GM23248 (cell line): ENCODE measurements around the gene SLC9C1. TPM values are rescaled to one million over a fixed set of nuclear protein-coding genes. Genes with fewer than 3 reads are reported as not detected.

Experiments used
- DNase-seq: peaks from one replicate; pipeline ENCODE4 v3.0.0-alpha.2; 2015
- H2AFZ ChIP-seq: fragments of 200-600 bp; sonication (generic); 2 replicates; pipeline ENCODE4 v1.6.1; 2016; ENCODE audit warnings: antibody characterized with exemption
- H3F3A ChIP-seq: fragments of 200-600 bp; sonication (generic); 2 replicates; pipeline ENCODE4 v1.6.1; 2016; ENCODE audit warnings: mild to moderate bottlenecking, antibody characterized with exemption, mixed run types; ENCODE audit not compliant: insufficient read depth
- H3K27ac ChIP-seq: fragments of 200-600 bp; sonication (generic); 2 replicates; pipeline ENCODE4 v1.5.1; 2016; ENCODE audit warnings: mild to moderate bottlenecking
- H3K27me3 ChIP-seq: fragments of 200-600 bp; sonication (generic); replicated peaks from 2 replicates; pipeline ENCODE4 v1.6.1; 2016; ENCODE audit warnings: mild to moderate bottlenecking; ENCODE audit not compliant: insufficient read depth
- H3K36me3 ChIP-seq: fragments of 200-600 bp; sonication (generic); 2 replicates; pipeline ENCODE4 v1.6.1; 2016; ENCODE audit warnings: low read depth, mild to moderate bottlenecking
- H3K4me1 ChIP-seq: fragments of 200-600 bp; sonication (generic); 2 replicates; pipeline ENCODE4 v1.6.1; 2016; ENCODE audit warnings: mild to moderate bottlenecking; ENCODE audit not compliant: insufficient read depth
- H3K4me2 ChIP-seq: fragments of 200-600 bp; sonication (generic); one replicate; pipeline ENCODE4 v1.6.1; 2016; ENCODE audit warnings: mild to moderate bottlenecking; ENCODE audit not compliant: unreplicated experiment
- H3K4me3 ChIP-seq: fragments of 200-600 bp; sonication (generic); 2 replicates; pipeline ENCODE4 v1.5.1; 2016; ENCODE audit warnings: mild to moderate bottlenecking
- H3K79me2 ChIP-seq: fragments of 200-600 bp; sonication (generic); 2 replicates; pipeline ENCODE4 v1.6.1; 2016; ENCODE audit warnings: mild to moderate bottlenecking; ENCODE audit not compliant: insufficient read depth
- H3K9ac ChIP-seq: fragments of 200-600 bp; sonication (generic); 2 replicates; pipeline ENCODE4 v1.6.1; 2016; ENCODE audit warnings: mild to moderate bottlenecking
- H3K9me2 ChIP-seq: fragments of 200-600 bp; sonication (generic); 2 replicates; pipeline ENCODE4 v1.6.1; 2016; ENCODE audit warnings: mixed run types, mild to moderate bottlenecking, moderate library complexity; ENCODE audit not compliant: insufficient read depth
- H3K9me3 ChIP-seq: fragments of 200-600 bp; sonication (generic); one replicate; pipeline ENCODE4 v1.6.1; 2017; ENCODE audit warnings: low read depth
- H4K20me1 ChIP-seq: fragments of 200-600 bp; sonication (generic); 2 replicates; pipeline ENCODE4 v1.6.0; 2016; ENCODE audit not compliant: insufficient read depth
- EZH2 ChIP-seq: fragments of 200-600 bp; sonication (generic); IDR thresholded peaks from 2 replicates; pipeline ENCODE4 v1.6.1; 2018; ENCODE audit warnings: antibody characterized with exemption, mild to moderate bottlenecking; ENCODE audit not compliant: insufficient read depth, poor library complexity, severe bottlenecking
- EZH2phosphoT487 ChIP-seq: fragments of 200-600 bp; sonication (generic); IDR thresholded peaks from 2 replicates; pipeline ENCODE4 v1.6.1; 2018; ENCODE audit warnings: antibody characterized with exemption, moderate library complexity, mild to moderate bottlenecking, low read depth; ENCODE audit not compliant: insufficient read depth
- WGBS, 2 experiments: methylation state at CpG; one replicate each; pipeline ENCODE4 v1.1.6; 2015 to 2017; ENCODE audit warnings: low lambda C conversion rate in 2 of 2, low coverage in 1 of 2; ENCODE audit errors: missing lambda C conversion rate in 2 of 2; 5-methylcytosine and 5-hydroxymethylcytosine counted together
- in situ Hi-C: fragments of 300-500 bp; cut with MboI; formaldehyde crosslinking; loops from 2 replicates; pipeline ENCODE4 v1.15.0; 2020
- polyA plus RNA-seq: library from polyadenylated mRNA; unstranded; fragments of >200 nt; fragmentation: Nextera tagmentation; extraction: Ambion mirVana; gene quantifications from 2 replicates; pipeline ENCODE4 v1.2.1, GENCODE V29; 2016
- total RNA-seq: library from RNA; depleted of rRNA; stranded (reverse); fragments of >200 nt; shearing (Covaris generic); gene quantifications from 2 replicates; pipeline ENCODE4 v1.2.3, GENCODE V29; 2014; rRNA removed

Gene SLC9C1
- total RNA-seq, result not detected in 2 replicates
- not detected in 2 replicates for polyA plus RNA-seq

GRCh38 chr3:112293368-112294321 lies at the start of gene SLC9C1:
SLC9C1 (minus strand) TSS chr3:112294216; CDS start chr3:112286791, 7,425 bp downstream.
- Histone ChIP-seq H3K4me2 (peak within 1 kb of the TSS; percentile 66), H2AFZ (peak within 1 kb of the TSS; percentile 84), H4K20me1 (no peaks in the 10 kb centered on the region), H3K4me1 (no peaks in the 10 kb centered on the region), H3K79me2 (no peaks in the 10 kb centered on the region), H3K27me3 (0 out of 2 replicates have a peak, but pooled peaks cover 2% of the 10 kb centered on the region), H3K36me3 (no peaks in the 10 kb centered on the region), H3K9me3 (no peaks in the 10 kb centered on the region), H3K4me3 (peak within 1 kb of the TSS; percentile 65), H3K9ac (peak within 1 kb of the TSS; percentile 33; the same call in 1 of the 2 replicates), H3K27ac (peak within 1 kb of the TSS; percentile 19), H3F3A (no peaks in the 10 kb centered on the region), H3K9me2 (no peaks in the 10 kb centered on the region)
- TF ChIP-seq EZH2 (no peak), EZH2phosphoT487 (no peak)
- in situ Hi-C loops, result no loop called here
- WGBS, 2 experiments, result 14 to 17% methylated on average over 15 of the region's 15 CpGs
- peak; percentile 78 for DNase-seq

- peaks cover 3% of the 10 kb centered on the region for H3K9me3 ChIP-seq
- no peak overlapping the region for H2AFZ ChIP-seq
- no peak for DNase-seq
- H3K4me3 ChIP-seq, result no peak overlapping the region
- in situ Hi-C loops, result no loop called here
- H3K4me1 ChIP-seq, result no peaks in the 10 kb centered on the region
- 36 to 42% methylated on average over 2 of the region's 2 CpGs for WGBS, 2 experiments
- no peaks in the 10 kb centered on the region for H3K79me2 ChIP-seq
- H3K27ac ChIP-seq, result no peak overlapping the region
- no peak overlapping the region for H3K4me2 ChIP-seq
- H3K36me3 ChIP-seq, result no peaks in the 10 kb centered on the region
- TF ChIP-seq EZH2 (no peak), EZH2phosphoT487 (no peak)
- H3F3A ChIP-seq, result no peaks in the 10 kb centered on the region
- no peaks in the 10 kb centered on the region for H3K9me2 ChIP-seq
- no peak overlapping the region for H3K9ac ChIP-seq
- H3K27me3 ChIP-seq, result peaks cover 32% of the 10 kb centered on the region
- no peaks in the 10 kb centered on the region for H4K20me1 ChIP-seq
Measured at GRCh38 chr3:112341386-112341785, 47.4 kb upstream of the SLC9C1 start.

- no peak overlapping the region for H2AFZ ChIP-seq
- no peaks in the 10 kb centered on the region for H3K36me3 ChIP-seq
- TF ChIP-seq EZH2phosphoT487 (no peak), EZH2 (no peak)
- peaks cover 3% of the 10 kb centered on the region for H3K9me3 ChIP-seq
- H3F3A ChIP-seq, result no peaks in the 10 kb centered on the region
- WGBS, 2 experiments, result 68 to 80% methylated on average over 2 of the region's 2 CpGs
- no peaks in the 10 kb centered on the region for H3K79me2 ChIP-seq
- H3K9me2 ChIP-seq, result no peaks in the 10 kb centered on the region
- no peak overlapping the region for H3K4me2 ChIP-seq
- peaks cover 40% of the 10 kb centered on the region for H3K27me3 ChIP-seq
- H3K4me1 ChIP-seq, result no peaks in the 10 kb centered on the region
- H3K27ac ChIP-seq, result no peak overlapping the region
- no peak overlapping the region for H3K4me3 ChIP-seq
- in situ Hi-C loops, result loop anchor here (10.0 kb wide), 1 partner anchor 175 kb away; no protein-coding TSS in a partner anchor
- no peak for DNase-seq
- no peaks in the 10 kb centered on the region for H4K20me1 ChIP-seq
- H3K9ac ChIP-seq, result no peak overlapping the region
Measured at GRCh38 chr3:112339609-112340008, 45.6 kb upstream of the SLC9C1 start.

GRCh38 chr3:112339134-112339533 lies 45.1 kb upstream of the SLC9C1 start:
- in situ Hi-C loops, result loop anchor here (10.0 kb wide), 1 partner anchor 176 kb away; no protein-coding TSS in a partner anchor
- H3K27ac ChIP-seq, result no peak overlapping the region
- no peak overlapping the region for H3K4me2 ChIP-seq
- no peak overlapping the region for H2AFZ ChIP-seq
- no peak overlapping the region for H3K4me3 ChIP-seq
- H4K20me1 ChIP-seq, result no peaks in the 10 kb centered on the region
- DNase-seq, result no peak
- H3K79me2 ChIP-seq, result no peaks in the 10 kb centered on the region
- no peaks in the 10 kb centered on the region for H3K9me2 ChIP-seq
- TF ChIP-seq EZH2, result no peak
- no peak for TF ChIP-seq EZH2phosphoT487
- peaks cover 45% of the 10 kb centered on the region for H3K27me3 ChIP-seq
- no peaks in the 10 kb centered on the region for H3K36me3 ChIP-seq
- no peak overlapping the region for H3K9ac ChIP-seq
- no peaks in the 10 kb centered on the region for H3F3A ChIP-seq
- H3K4me1 ChIP-seq, result no peaks in the 10 kb centered on the region
- peaks cover 3% of the 10 kb centered on the region for H3K9me3 ChIP-seq
